BLaER1 treated with 17β-estradiol and CSF1 and Interleukin-3, amounts not matched to agents 10 nM and 100 nM (cell line): ENCODE measurements around the gene ERAP2.
A peak's percentile ranks its signal among the peaks of the same experiment; 100 is the strongest.

Source experiments
- H3K27ac ChIP-seq, 11 experiments: shearing (Covaris generic); formaldehyde crosslinking; 2 replicates each; pipeline ENCODE4 v1.8.1; 2022
- H3K27me3 ChIP-seq, 11 experiments: shearing (Covaris generic); formaldehyde crosslinking; 2 replicates each; pipeline ENCODE4 v1.8.1; 2022
- H3K36me3 ChIP-seq, 11 experiments: shearing (Covaris generic); formaldehyde crosslinking; 2 replicates each; pipeline ENCODE4 v1.8.1; 2022
- H3K4me1 ChIP-seq, 10 experiments: shearing (Covaris generic); formaldehyde crosslinking; 2 replicates each; pipeline ENCODE4 v1.8.1; 2022
- H3K4me2 ChIP-seq, 11 experiments: shearing (Covaris generic); formaldehyde crosslinking; 2 replicates each; pipeline ENCODE4 v1.8.1; 2022
- H3K4me3 ChIP-seq, 10 experiments: shearing (Covaris generic); formaldehyde crosslinking; 2 replicates each; pipeline ENCODE4 v1.8.1; 2022
- H3K9ac ChIP-seq, 11 experiments: shearing (Covaris generic); formaldehyde crosslinking; 2 replicates each; pipeline ENCODE4 v1.8.1; 2022
- H3K9me3 ChIP-seq, 11 experiments: shearing (Covaris generic); formaldehyde crosslinking; replicated peaks in 1 of 11; 2 replicates each; pipeline ENCODE4 v1.8.1; 2022
- H4K20me1 ChIP-seq, 11 experiments: shearing (Covaris generic); formaldehyde crosslinking; 2 replicates each; pipeline ENCODE4 v1.8.1; 2022
- Cebpa-rat ChIP-seq, 11 experiments: shearing (Covaris generic); IDR thresholded peaks; 2 replicates each; pipeline ENCODE4 v1.8.1; 2022

ERAP2 gene

DNA sequence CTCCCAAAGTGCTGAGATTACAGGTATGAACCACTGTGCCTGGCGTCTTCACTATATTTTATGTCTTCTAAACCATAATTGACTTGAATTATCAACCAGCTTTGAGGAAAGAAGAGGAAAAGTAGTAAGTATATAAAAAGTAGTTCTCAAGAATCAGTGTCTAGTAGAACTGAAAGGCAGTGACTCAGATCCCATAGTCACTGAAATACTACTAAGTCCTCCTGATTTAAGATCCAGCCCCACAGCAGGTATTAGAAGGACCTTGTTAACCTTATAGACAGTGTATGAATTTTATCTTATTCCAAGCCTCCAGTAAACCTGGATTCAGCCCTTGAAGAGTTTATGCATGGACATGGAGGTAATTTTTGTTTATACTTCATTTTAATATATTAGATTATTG lies 91.1 kb downstream of the ERAP2 start:
- H3K36me3 ChIP-seq, result peaks cover 0 to 34% (median 20%) of the 10 kb centered on the region in 11 experiments; a peak in 17 of 22 replicates
- H3K9me3 ChIP-seq, result peaks cover 0 to 24% (median 15%) of the 10 kb centered on the region in 11 experiments; a peak in 14 of 22 replicates
- no peak overlapping the region for H3K4me3 ChIP-seq
- H3K4me1 ChIP-seq, result peaks cover 20 to 36% (median 23%) of the 10 kb centered on the region in 10 experiments
- H3K27ac ChIP-seq, result no peak overlapping the region
- no peaks in the 10 kb centered on the region for H3K27me3 ChIP-seq
- no peak for TF ChIP-seq Cebpa-rat (IDR thresholded peaks at IDR 0.05)
- no peak overlapping the region for H3K9ac ChIP-seq
- peaks cover 0 to 32% (median 0%) of the 10 kb centered on the region in 11 experiments; a peak in 7 of 22 replicates for H4K20me1 ChIP-seq
- no peak overlapping the region for H3K4me2 ChIP-seq

DNA sequence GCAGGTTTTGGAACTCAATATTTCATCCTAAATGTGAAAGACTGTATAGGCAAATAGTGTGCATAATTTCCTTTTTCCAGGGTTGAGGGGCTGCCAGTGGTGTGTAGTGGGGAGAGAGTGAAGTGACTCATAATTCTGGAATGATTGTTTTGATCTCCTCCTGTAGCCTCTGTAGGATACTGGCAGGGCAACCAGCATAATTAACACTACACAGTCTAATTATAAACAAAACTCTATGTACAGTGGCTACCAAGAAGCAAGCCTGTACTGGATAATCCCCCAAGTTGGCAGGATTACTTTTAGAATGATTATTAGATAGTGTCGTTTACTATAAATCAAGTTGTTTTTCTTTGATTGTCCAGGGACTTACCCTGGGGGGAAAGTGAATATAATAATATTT lies 91.8 kb downstream of the ERAP2 start:
- peaks cover 15 to 36% (median 23%) of the 10 kb centered on the region in 10 experiments for H3K4me1 ChIP-seq
- H3K27ac ChIP-seq, result no peak overlapping the region
- no peak overlapping the region for H3K9ac ChIP-seq

GRCh38 chr5:96968614-96969013 lies 92.3 kb downstream of the ERAP2 start:
- TF ChIP-seq Cebpa-rat (IDR thresholded peaks at IDR 0.05), result no peak
- peaks cover 0 to 40% (median 20%) of the 10 kb centered on the region in 11 experiments; a peak in 17 of 22 replicates for H3K36me3 ChIP-seq
- peaks cover 0 to 30% (median 17%) of the 10 kb centered on the region in 11 experiments; a peak in 14 of 22 replicates for H3K9me3 ChIP-seq
- no peak overlapping the region for H3K4me3 ChIP-seq
- peaks cover 0 to 39% (median 3%) of the 10 kb centered on the region in 11 experiments; a peak in 10 of 22 replicates for H4K20me1 ChIP-seq
- H3K27me3 ChIP-seq, result no peaks in the 10 kb centered on the region
- no peak overlapping the region for H3K4me2 ChIP-seq
- no peak overlapping the region for H3K9ac ChIP-seq
- H3K27ac ChIP-seq, result no peak overlapping the region
- peaks cover 10 to 33% (median 20%) of the 10 kb centered on the region in 10 experiments for H3K4me1 ChIP-seq

More for the DNA sequence above, 91.8 kb downstream of the ERAP2 start:
- peaks cover 0 to 30% (median 17%) of the 10 kb centered on the region in 11 experiments; a peak in 14 of 22 replicates for H3K9me3 ChIP-seq
- H3K36me3 ChIP-seq, result peaks cover 0 to 40% (median 20%) of the 10 kb centered on the region in 11 experiments; a peak in 17 of 22 replicates
- H3K4me2 ChIP-seq, result peak overlapping the region in 2 of 11 experiments; percentile 13 to 15; a peak in 1 of 22 replicates
- peaks cover 0 to 38% (median 0%) of the 10 kb centered on the region in 11 experiments; a peak in 8 of 22 replicates for H4K20me1 ChIP-seq
- H3K4me3 ChIP-seq, result no peak overlapping the region
- TF ChIP-seq Cebpa-rat (IDR thresholded peaks at IDR 0.05), result no peak
- H3K27me3 ChIP-seq, result no peaks in the 10 kb centered on the region
